ENCODE data around the gene ZNRD2.

DNA sequence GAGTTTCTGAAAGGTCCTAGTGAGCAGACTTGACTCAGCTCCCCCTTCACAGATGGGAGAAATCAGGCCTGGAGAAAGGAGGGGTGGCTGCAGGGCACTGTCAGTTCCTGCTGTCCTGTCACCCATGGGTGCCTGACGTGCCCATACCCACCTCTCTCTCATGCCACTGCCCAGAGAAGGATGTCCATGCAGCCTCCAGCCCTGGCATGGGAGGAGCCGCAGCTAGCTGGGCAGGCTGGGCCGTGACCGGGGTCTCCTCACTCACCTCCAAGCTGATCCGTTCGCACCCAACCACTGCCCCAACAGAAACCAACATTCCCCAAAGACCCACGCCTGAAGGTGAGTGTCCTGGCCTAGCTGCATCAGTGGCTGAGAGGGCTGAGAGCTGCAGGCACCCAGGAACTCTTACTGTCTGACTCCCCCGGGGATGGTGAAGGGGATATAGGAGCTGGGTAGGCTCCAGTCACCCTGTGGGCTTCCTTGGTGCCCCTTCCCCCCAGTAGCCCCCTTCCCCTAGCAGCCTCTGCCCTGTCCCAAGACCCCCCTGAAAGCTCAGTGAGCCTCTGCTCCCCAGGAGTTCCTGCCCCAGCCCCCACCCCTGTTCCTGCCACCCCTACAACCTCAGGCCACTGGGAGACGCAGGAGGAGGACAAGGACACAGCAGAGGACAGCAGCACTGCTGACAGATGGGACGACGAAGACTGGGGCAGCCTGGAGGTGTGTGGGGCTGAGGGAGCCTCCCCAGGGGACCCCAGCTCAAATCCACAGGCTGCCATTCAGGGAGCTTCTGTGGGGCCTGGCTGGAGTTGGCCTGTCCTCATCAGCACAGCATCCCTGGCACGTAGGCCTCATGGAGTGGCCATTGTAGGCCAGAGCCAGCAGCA, 33.6 kb upstream of the ZNRD2 start:
- TF ChIP-seq, protein P1, sequence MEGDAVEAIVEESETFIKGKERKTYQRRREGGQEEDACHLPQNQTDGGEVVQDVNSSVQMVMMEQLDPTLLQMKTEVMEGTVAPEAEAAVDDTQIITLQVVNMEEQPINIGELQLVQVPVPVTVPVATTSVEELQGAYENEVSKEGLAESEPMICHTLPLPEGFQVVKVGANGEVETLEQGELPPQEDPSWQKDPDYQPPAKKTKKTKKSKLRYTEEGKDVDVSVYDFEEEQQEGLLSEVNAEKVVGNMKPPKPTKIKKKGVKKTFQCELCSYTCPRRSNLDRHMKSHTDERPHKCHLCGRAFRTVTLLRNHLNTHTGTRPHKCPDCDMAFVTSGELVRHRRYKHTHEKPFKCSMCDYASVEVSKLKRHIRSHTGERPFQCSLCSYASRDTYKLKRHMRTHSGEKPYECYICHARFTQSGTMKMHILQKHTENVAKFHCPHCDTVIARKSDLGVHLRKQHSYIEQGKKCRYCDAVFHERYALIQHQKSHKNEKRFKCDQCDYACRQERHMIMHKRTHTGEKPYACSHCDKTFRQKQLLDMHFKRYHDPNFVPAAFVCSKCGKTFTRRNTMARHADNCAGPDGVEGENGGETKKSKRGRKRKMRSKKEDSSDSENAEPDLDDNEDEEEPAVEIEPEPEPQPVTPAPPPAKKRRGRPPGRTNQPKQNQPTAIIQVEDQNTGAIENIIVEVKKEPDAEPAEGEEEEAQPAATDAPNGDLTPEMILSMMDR (IDR thresholded peaks at IDR 0.05) = no peak
- TF ChIP-seq POLR2AphosphoS5 (IDR thresholded peaks at IDR 0.05; ENCODE audit: insufficient read depth in 1 of 2, low read depth in 1 of 2) = no peak

Measured in vagina (tissue), 2 donors.